HepG2 (cell line): Measurements from ENCODE around the gene CACNA1G. TPM values are rescaled to one million over a fixed set of nuclear protein-coding genes. Genes with fewer than 3 reads are reported as not detected.

Source experiments
- ATF7-NPFF ChIP-seq: sonication (generic); formaldehyde crosslinking; IDR thresholded peaks from 2 replicates; pipeline ENCODE4 v1.8.1; 2023; ENCODE audit warnings: mild to moderate bottlenecking, low read depth, missing genetic modification reagents, moderate library complexity
- BCL3 ChIP-seq: sonication (generic); formaldehyde crosslinking; IDR thresholded peaks from 2 replicates; pipeline ENCODE4 v1.5.1; 2020; ENCODE audit warnings: mild to moderate bottlenecking, missing genetic modification reagents, moderate library complexity
- CREBL2 ChIP-seq: sonication (generic); formaldehyde crosslinking; IDR thresholded peaks from 2 replicates; pipeline ENCODE4 v1.8.1; 2023; ENCODE audit warnings: missing genetic modification reagents, mild to moderate bottlenecking, borderline replicate concordance
- DR1 ChIP-seq: sonication (generic); formaldehyde crosslinking; IDR thresholded peaks from 2 replicates; pipeline ENCODE4 v1.8.0; 2021; ENCODE audit warnings: mild to moderate bottlenecking, missing genetic modification reagents, inconsistent platforms
- DRAP1 ChIP-seq: IDR thresholded peaks from 2 replicates; pipeline ENCODE4 v1.6.1; 2016; ENCODE audit warnings: missing genetic modification reagents, missing compliant biosample characterization
- EEA1 ChIP-seq: sonication (generic); formaldehyde crosslinking; IDR thresholded peaks from 2 replicates; pipeline ENCODE4 v1.5.1; 2020; ENCODE audit warnings: mild to moderate bottlenecking, missing genetic modification reagents, borderline replicate concordance
- HCFC1 ChIP-seq: fragments of 150-350 bp; IDR thresholded peaks from 2 replicates; pipeline ENCODE4 v1.6.1; 2014; ENCODE audit warnings: low read depth, low read length
- HNF4G ChIP-seq, 2 experiments: sonication (generic) in 1 of 2; formaldehyde crosslinking in 1 of 2; IDR thresholded peaks; 2 replicates each; pipeline versions ENCODE4 v1.4.0 to v1.6.1; 2011 to 2020; ENCODE audit warnings: borderline replicate concordance in 2 of 2, low read depth in 2 of 2, mild to moderate bottlenecking in 2 of 2, low read length in 1 of 2, missing genetic modification reagents in 1 of 2, moderate library complexity in 1 of 2
- IKZF4 ChIP-seq: sonication (generic); formaldehyde crosslinking; IDR thresholded peaks from 2 replicates; pipeline ENCODE4 v1.5.1; 2020; ENCODE audit warnings: borderline replicate concordance, mild to moderate bottlenecking, low read depth, missing genetic modification reagents; ENCODE audit errors: not compliant biosample characterization
- KAT8 ChIP-seq: IDR thresholded peaks from 2 replicates; pipeline ENCODE4 v1.6.1; 2016; ENCODE audit warnings: missing genetic modification reagents, missing compliant biosample characterization
- KDM5B ChIP-seq: sonication (generic); formaldehyde crosslinking; IDR thresholded peaks from 2 replicates; pipeline ENCODE4 v1.4.0; 2020; ENCODE audit warnings: missing genetic modification reagents, mild to moderate bottlenecking, borderline replicate concordance
- MED13 ChIP-seq: sonication (generic); formaldehyde crosslinking; IDR thresholded peaks from 2 replicates; pipeline ENCODE4 v1.5.0; 2020; ENCODE audit warnings: missing genetic modification reagents
- MIER3 ChIP-seq: IDR thresholded peaks from 2 replicates; pipeline ENCODE4 v1.6.1; 2016; ENCODE audit warnings: missing compliant biosample characterization, borderline replicate concordance
- MXD3 ChIP-seq: IDR thresholded peaks from 2 replicates; pipeline ENCODE4 v1.6.1; 2016; ENCODE audit warnings: mild to moderate bottlenecking, missing biosample characterization, missing genetic modification reagents
- MYNN ChIP-seq: sonication (generic); formaldehyde crosslinking; IDR thresholded peaks from 2 replicates; pipeline ENCODE4 v1.4.0; 2020; ENCODE audit warnings: mild to moderate bottlenecking, low read depth, missing genetic modification reagents
- NBN ChIP-seq: fragments of 450-650 bp; conservative IDR thresholded peaks from 2 replicates; pipeline ENCODE4 v1.6.1; 2017
- NFE2L1 ChIP-seq: sonication (generic); formaldehyde crosslinking; IDR thresholded peaks from 2 replicates; pipeline ENCODE4 v1.4.0; 2020; ENCODE audit warnings: missing genetic modification reagents, mild to moderate bottlenecking, borderline replicate concordance
- NFE2L2 ChIP-seq: fragments of 150-350 bp; IDR thresholded peaks from 2 replicates; pipeline ENCODE4 v1.6.1; 2014; ENCODE audit warnings: low read length
- PAF1 ChIP-seq: IDR thresholded peaks from 2 replicates; pipeline ENCODE4 v1.6.1; 2016; ENCODE audit warnings: missing genetic modification reagents, missing compliant biosample characterization
- RCOR2 ChIP-seq: IDR thresholded peaks from 2 replicates; pipeline ENCODE4 v1.6.1; 2016; ENCODE audit warnings: missing biosample characterization, missing genetic modification reagents
- SIX4 ChIP-seq: sonication (generic); formaldehyde crosslinking; IDR thresholded peaks from 2 replicates; pipeline ENCODE4 v1.4.0; 2020; ENCODE audit warnings: missing genetic modification reagents
- ZNF619 ChIP-seq: sonication (generic); formaldehyde crosslinking; IDR thresholded peaks from 2 replicates; pipeline ENCODE4 v1.4.0; 2020; ENCODE audit warnings: mild to moderate bottlenecking, missing genetic modification reagents
- ZSCAN9 ChIP-seq: IDR thresholded peaks from 2 replicates; pipeline ENCODE4 v1.6.1; 2016; ENCODE audit warnings: borderline replicate concordance
- polyA plus RNA-seq, 8 experiments: library from polyadenylated mRNA; depleted of rRNA in 3 of 8; stranded (reverse) in 7 of 8; unstranded in 1 of 8; fragments of >200 nt; fragmentation: Illumina TruSeq in 4 of 8; extraction: Trizol in 4 of 8; gene quantifications; 2 replicates each; pipeline versions ENCODE4 v1.2.1 to v1.2.3, GENCODE V29; 2011 to 2016; ENCODE audit warnings: low read depth in 4 of 8, missing spikeins in 1 of 8, mixed read lengths in 1 of 8; ENCODE audit not compliant: insufficient read depth in 1 of 8
- total RNA-seq, 5 experiments: library from RNA; depleted of rRNA; stranded (reverse); fragments of >200 nt; fragmentation: Illumina TruSeq; extraction: Trizol; gene quantifications; 2 replicates each; pipeline ENCODE4 v1.2.3, GENCODE V29; 2016; ENCODE audit warnings: low read depth in 1 of 5

The CACNA1G gene
- total and polyA plus RNA-seq, 2 of the 13 experiments (the other 11 are each of a cell fraction or from before 2014, with no cell fraction given): 0.02 TPM; not detected in 1

- TF ChIP-seq BCL3 (0 out of 2 replicates have a peak, but pooled peaks have one; percentile 24), KDM5B (peak; percentile 40; the same call in 1 of the 2 replicates), NBN (no peak), KAT8 (peak; percentile 54; the same call in 1 of the 2 replicates), HCFC1 (no peak), EEA1 (0 out of 2 replicates have a peak, but pooled peaks have one; percentile 70), MYNN (CRISPR knock-in tag) (peak; percentile 77; the same call in 1 of the 2 replicates), RCOR2 (CRISPR knock-in tag) (0 out of 2 replicates have a peak, but pooled peaks have one; percentile 41), CREBL2 (CRISPR knock-in tag) (peak; percentile 69; the same call in 1 of the 2 replicates), MXD3 (CRISPR knock-in tag) (0 out of 2 replicates have a peak, but pooled peaks have one; percentile 35), MED13 (CRISPR knock-in tag) (peak; percentile 87), IKZF4 (CRISPR knock-in tag) (no peak), MIER3 (CRISPR knock-in tag) (peak; percentile 22; the same call in 1 of the 2 replicates), HNF4G (IDR thresholded peaks at IDR 0.05; ENCODE audit: borderline replicate concordance, low read depth, low read length) (peak; percentile 54; the same call in 1 of the 2 replicates), HNF4G (CRISPR knock-in tag; IDR thresholded peaks at IDR 0.05; ENCODE audit: borderline replicate concordance, low read depth) (no peak), DR1 (CRISPR knock-in tag) (no peak), DRAP1 (peak; percentile 50; the same call in 1 of the 2 replicates), PAF1 (CRISPR knock-in tag) (peak; percentile 60; the same call in 1 of the 2 replicates), ZSCAN9 (peak; percentile 80; the same call in 1 of the 2 replicates), SIX4 (peak; percentile 28; the same call in 1 of the 2 replicates), NFE2L1 (CRISPR knock-in tag) (peak; percentile 93; the same call in 1 of the 2 replicates), ATF7-NPFF (CRISPR knock-in tag) (0 out of 2 replicates have a peak, but pooled peaks have one; percentile 56), ZNF619 (CRISPR knock-in tag) (0 out of 2 replicates have a peak, but pooled peaks have one; percentile 57), NFE2L2 (peak; percentile 100)
Observed at GRCh38 chr17:50661795-50662391, 101.4 kb downstream of the CACNA1G start (continued).
